ENCODE measurements around the gene PPP1CA.
"Not testable (repeated sequence)": the region's sequence is repeated elsewhere in the genome, so short reads cannot be mapped to it uniquely, and the experiment has no call there.

- TF ChIP-seq, protein P1, sequence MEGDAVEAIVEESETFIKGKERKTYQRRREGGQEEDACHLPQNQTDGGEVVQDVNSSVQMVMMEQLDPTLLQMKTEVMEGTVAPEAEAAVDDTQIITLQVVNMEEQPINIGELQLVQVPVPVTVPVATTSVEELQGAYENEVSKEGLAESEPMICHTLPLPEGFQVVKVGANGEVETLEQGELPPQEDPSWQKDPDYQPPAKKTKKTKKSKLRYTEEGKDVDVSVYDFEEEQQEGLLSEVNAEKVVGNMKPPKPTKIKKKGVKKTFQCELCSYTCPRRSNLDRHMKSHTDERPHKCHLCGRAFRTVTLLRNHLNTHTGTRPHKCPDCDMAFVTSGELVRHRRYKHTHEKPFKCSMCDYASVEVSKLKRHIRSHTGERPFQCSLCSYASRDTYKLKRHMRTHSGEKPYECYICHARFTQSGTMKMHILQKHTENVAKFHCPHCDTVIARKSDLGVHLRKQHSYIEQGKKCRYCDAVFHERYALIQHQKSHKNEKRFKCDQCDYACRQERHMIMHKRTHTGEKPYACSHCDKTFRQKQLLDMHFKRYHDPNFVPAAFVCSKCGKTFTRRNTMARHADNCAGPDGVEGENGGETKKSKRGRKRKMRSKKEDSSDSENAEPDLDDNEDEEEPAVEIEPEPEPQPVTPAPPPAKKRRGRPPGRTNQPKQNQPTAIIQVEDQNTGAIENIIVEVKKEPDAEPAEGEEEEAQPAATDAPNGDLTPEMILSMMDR (IDR thresholded peaks at IDR 0.05; ENCODE audit: insufficient read depth, low read depth, low read length) = not testable (repeated sequence)
- TF ChIP-seq EZH2 (IDR thresholded peaks at IDR 0.05; ENCODE audit: insufficient read depth, low read length) = not testable (repeated sequence)
Observed at GRCh38 chr11:67402192-67402839, 658 bp upstream of the PPP1CA start.
